ENCODE results near the gene CCDC34.

- TF ChIP-seq CTCF (IDR thresholded peaks at IDR 0.05) (no peak), POLR2A (IDR thresholded peaks at IDR 0.05) (no peak)
Observed at GRCh38 chr11:27373392-27373791, 10.4 kb upstream of the CCDC34 start.

Data from suprapubic skin (tissue), 3 donors.